Transverse colon (tissue), 4 donors: ENCODE measurements around the gene SPDL1. TPM values are rescaled to one million over a fixed set of nuclear protein-coding genes. Genes with fewer than 3 reads are reported as not detected.

Experiments
- DNase-seq: peaks from one replicate; pipeline ENCODE4 v3.0.0-alpha.2; 2019
- H3K27ac ChIP-seq, 4 donors: fragments of 200-600 bp; sonication (generic); 2 replicates each; pipeline ENCODE4 v1.5.1; 2016 to 2018; ENCODE audit warnings: inconsistent platforms in 4 of 4
- H3K27me3 ChIP-seq: fragments of 200-600 bp; sonication (generic); 2 replicates; pipeline ENCODE4 v1.5.1; 2017; ENCODE audit warnings: inconsistent platforms
- H3K36me3 ChIP-seq, 4 donors: fragments of 200-600 bp; sonication (generic); 2 replicates each; pipeline ENCODE4 v1.5.1; 2017 to 2019; ENCODE audit warnings: inconsistent platforms in 4 of 4
- H3K4me1 ChIP-seq, 4 donors: fragments of 200-600 bp; sonication (generic); 2 replicates each; pipeline ENCODE4 v1.5.1; 2017 to 2020; ENCODE audit warnings: inconsistent platforms in 4 of 4
- H3K4me3 ChIP-seq, 4 donors: fragments of 200-600 bp; sonication (generic); 1 replicate in 1 of 4; 2 replicates in 3 of 4; pipeline versions ENCODE4 v1.5.1 to v1.6.1; 2017 to 2019; ENCODE audit warnings: inconsistent platforms in 4 of 4
- H3K9me3 ChIP-seq, 2 donors: fragments of 200-600 bp; sonication (generic); 2 replicates each; pipeline ENCODE4 v1.5.1; 2017 to 2019; ENCODE audit warnings: inconsistent platforms in 2 of 2
- CTCF ChIP-seq, 5 experiments: fragments of 200-600 bp in 3 of 5; fragments of 450-650 bp in 2 of 5; sonication (generic) in 3 of 5; IDR thresholded peaks; 1 replicate in 2 of 5; 2 replicates in 3 of 5; pipeline ENCODE4 v1.5.1; 2016 to 2017; ENCODE audit warnings: antibody characterized with exemption in 5 of 5, inconsistent platforms in 3 of 5, mild to moderate bottlenecking in 2 of 5, moderate library complexity in 1 of 5
- EP300 ChIP-seq: sonication (generic); formaldehyde crosslinking; IDR thresholded peaks from one replicate; pipeline ENCODE4 v1.6.1; 2017; ENCODE audit warnings: antibody characterized with exemption, low read depth
- POLR2A ChIP-seq: fragments of 450-650 bp; IDR thresholded peaks from one replicate; pipeline ENCODE4 v1.6.1; 2016; ENCODE audit warnings: antibody characterized with exemption, mild to moderate bottlenecking, moderate library complexity
- POLR2AphosphoS5 ChIP-seq, 3 donors: sonication (generic); formaldehyde crosslinking; IDR thresholded peaks; one replicate each; pipeline ENCODE4 v1.6.1; 2016; ENCODE audit warnings: antibody characterized with exemption in 3 of 3
- WGBS, 2 donors: methylation state at CpG; one replicate each; pipeline ENCODE4 v1.1.5; 2018; ENCODE audit warnings: low coverage in 1 of 2; 5-methylcytosine and 5-hydroxymethylcytosine counted together
- in situ Hi-C, 4 donors: fragments of 200-750 bp; cut with MboI; loops; one replicate each; pipeline versions ENCODE4 v1.15.0 to v1.15.1; 2017; ENCODE audit warnings: low sequenced_read_pairs in 3 of 4, low pct_ligation_motif_present in 1 of 4, low pct_unique_long_range_greater_than_20kb in 1 of 4
- intact Hi-C: fragments of 100-400 bp; cut with DNase I; formaldehyde crosslinking; loops from one replicate; pipeline ENCODE4 v1.15.1; 2023; ENCODE audit warnings: low total_unique reads
- total RNA-seq, 4 donors: library from RNA; depleted of rRNA; stranded (reverse); fragments of >200 nt; gene quantifications; one replicate each; pipeline ENCODE4 v1.1.0, GENCODE V29; 2016

SPDL1 gene
- total RNA-seq, 4 donors from 2014 or later: 1.5 to 23.7 (median 8.8) TPM

- 65 to 89% methylated on average over 2 to 5 of the region's 5 CpGs for WGBS, 2 donors
- Histone ChIP-seq H3K27ac (no peak overlapping the region), H3K4me3 (no peak overlapping the region), H3K36me3 (no peaks in the 10 kb centered on the region), H3K27me3 (peaks cover 17% of the 10 kb centered on the region), H3K9me3 (no peaks in the 10 kb centered on the region), H3K4me1 (peaks cover 0 to 5% (median 0%) of the 10 kb centered on the region in 4 donors)
- intact Hi-C loops: no loop called here
- in situ Hi-C loops: loop anchor here in 2 of 4 donors (25.0 kb wide), 2 partner anchors 584 to 884 kb away; no protein-coding TSS in a partner anchor
- TF ChIP-seq POLR2AphosphoS5 (IDR thresholded peaks at IDR 0.05) (no peak), POLR2A (no peak), CTCF (IDR thresholded peaks at IDR 0.05) (no peak), EP300 (no peak)
- no peak for DNase-seq
Observed at GRCh38 chr5:169571355-169571754, 12.2 kb upstream of the SPDL1 start.

GRCh38 chr5:169574134-169574646 lies 9.4 kb upstream of the SPDL1 start:
- intact Hi-C loops: no loop called here
- no peak for DNase-seq

GRCh38 chr5:169576181-169576598 lies 7.4 kb upstream of the SPDL1 start:
- TF ChIP-seq POLR2AphosphoS5 (IDR thresholded peaks at IDR 0.05): peak; percentile 35 to 60 (median 53)
- TF ChIP-seq EP300: no peak
- TF ChIP-seq CTCF (IDR thresholded peaks at IDR 0.05): no peak
- no peak for TF ChIP-seq POLR2A
- in situ Hi-C loops: loop anchor here in 1 of 4 donors (25.0 kb wide), 1 partner anchor 889 kb away; no protein-coding TSS in a partner anchor
- Histone ChIP-seq H3K27me3 (peaks cover 8% of the 10 kb centered on the region), H3K9me3 (no peaks in the 10 kb centered on the region), H3K4me3 (no peak overlapping the region), H3K36me3 (no peaks in the 10 kb centered on the region), H3K27ac (no peak overlapping the region), H3K4me1 (peaks cover 0 to 5% (median 0%) of the 10 kb centered on the region in 4 donors)
- no peak for DNase-seq
- 34 to 39% methylated on average over 3 of the region's 3 CpGs for WGBS, 2 donors
- intact Hi-C loops: no loop called here

More at GRCh38 chr5:169574134-169574646, 9.4 kb upstream of the SPDL1 start:
- no peak overlapping the region for H3K27ac ChIP-seq
- no peak for TF ChIP-seq POLR2A
- no peak for TF ChIP-seq EP300
- TF ChIP-seq POLR2AphosphoS5 (IDR thresholded peaks at IDR 0.05): no peak
- TF ChIP-seq CTCF (IDR thresholded peaks at IDR 0.05): no peak
- in situ Hi-C loops: loop anchor here in 2 of 4 donors (25.0 kb wide), 2 partner anchors 587 to 887 kb away; no protein-coding TSS in a partner anchor
- no peaks in the 10 kb centered on the region for H3K9me3 ChIP-seq
- peaks cover 0 to 5% (median 0%) of the 10 kb centered on the region in 4 donors for H3K4me1 ChIP-seq
- peaks cover 13% of the 10 kb centered on the region for H3K27me3 ChIP-seq
- no peaks in the 10 kb centered on the region for H3K36me3 ChIP-seq
- WGBS, 2 donors: 23 to 30% methylated on average over 4 to 5 of the region's 5 CpGs
- no peak overlapping the region for H3K4me3 ChIP-seq

- H3K4me1 ChIP-seq: peaks cover 1 to 8% (median 2%) of the 10 kb centered on the region in 4 donors
- WGBS, 2 donors: 33 to 34% methylated on average over 1 of the region's 1 CpG
- H3K27me3 ChIP-seq: no peaks in the 10 kb centered on the region
- no peak for DNase-seq
- no peak overlapping the region for H3K4me3 ChIP-seq
- TF ChIP-seq POLR2AphosphoS5 (IDR thresholded peaks at IDR 0.05) (no peak), CTCF (IDR thresholded peaks at IDR 0.05) (no peak), POLR2A (no peak), EP300 (no peak)
- intact Hi-C loops (no loop called here), in situ Hi-C loops (loop anchor here in 1 of 4 donors (25.0 kb wide), 1 partner anchor 891 kb away; no protein-coding TSS in a partner anchor)
- no peaks in the 10 kb centered on the region for H3K36me3 ChIP-seq
- H3K9me3 ChIP-seq: no peaks in the 10 kb centered on the region
- no peak overlapping the region for H3K27ac ChIP-seq
Observed at GRCh38 chr5:169577951-169578350, 5.6 kb upstream of the SPDL1 start.
